Common myeloid progenitor, CD34-positive (primary cell): ENCODE results near the gene CUEDC1.

Experiments
- CTCF ChIA-PET: fragments of 350-600 bp; sonication (Branson Sonifier 250); formaldehyde crosslinking; loops from one replicate; lab custom pipeline; 2021; ENCODE audit warnings: antibody characterized with exemption; lab: Charles Lee
- POLR2A ChIA-PET: fragments of 350-600 bp; sonication (Branson Sonifier 250); formaldehyde crosslinking; loops from one replicate; lab custom pipeline; 2021; ENCODE audit warnings: antibody characterized with exemption; lab: Charles Lee
- DNase-seq, 3 donors: peaks; one replicate each; pipeline versions ENCODE4 v3.0.0 to v3.0.0-alpha.2; 2013
- H3K27ac ChIP-seq, 2 experiments: 1 replicate in 1 of 2; 2 replicates in 1 of 2; pipeline ENCODE4 v1.7.0; 2013; ENCODE audit warnings: inconsistent platforms in 2 of 2, low read length in 2 of 2, mild to moderate bottlenecking in 2 of 2, low read depth in 1 of 2, moderate library complexity in 1 of 2; ENCODE audit not compliant: severe bottlenecking in 2 of 2, insufficient read depth in 1 of 2, poor library complexity in 1 of 2
- H3K27me3 ChIP-seq, 5 experiments: replicated peaks in 2 of 5; 1 replicate in 3 of 5; 2 replicates in 2 of 5; pipeline versions ENCODE4 v1.6.1 to v1.7.0; 2013; ENCODE audit warnings: low read length in 4 of 5, mild to moderate bottlenecking in 2 of 5, moderate library complexity in 2 of 5, inconsistent platforms in 1 of 5; ENCODE audit not compliant: insufficient read depth in 5 of 5, control insufficient read depth in 4 of 5
- H3K36me3 ChIP-seq, 4 experiments: 1 replicate in 2 of 4; 2 replicates in 2 of 4; pipeline versions ENCODE4 v1.6.1 to v1.7.0; 2013; ENCODE audit warnings: low read length in 3 of 4, control low read depth in 1 of 4, mild to moderate bottlenecking in 1 of 4; ENCODE audit not compliant: control insufficient read depth in 4 of 4, insufficient read depth in 4 of 4
- H3K4me1 ChIP-seq, 4 experiments: 1 replicate in 3 of 4; 2 replicates in 1 of 4; pipeline versions ENCODE4 v1.6.1 to v1.7.1; 2013; ENCODE audit warnings: low read length in 3 of 4, mild to moderate bottlenecking in 3 of 4, control low read depth in 1 of 4, inconsistent platforms in 1 of 4, moderate library complexity in 1 of 4; ENCODE audit not compliant: control insufficient read depth in 4 of 4, insufficient read depth in 4 of 4; ENCODE audit errors: control extremely low read depth in 1 of 4
- H3K4me3 ChIP-seq, 7 experiments: 1 replicate in 4 of 7; 2 replicates in 3 of 7; pipeline versions ENCODE4 v1.5.1 to v1.7.0; 2013; ENCODE audit warnings: mild to moderate bottlenecking in 7 of 7, low read length in 6 of 7, moderate library complexity in 6 of 7, inconsistent platforms in 2 of 7, low read depth in 2 of 7, control low read depth in 1 of 7; ENCODE audit not compliant: insufficient read depth in 4 of 7, control insufficient read depth in 1 of 7; ENCODE audit errors: extremely low read depth in 1 of 7
- H3K9me3 ChIP-seq, 5 experiments: 1 replicate in 4 of 5; 2 replicates in 1 of 5; pipeline versions ENCODE4 v1.6.1 to v1.7.1; 2013; ENCODE audit warnings: low read length in 4 of 5, mild to moderate bottlenecking in 2 of 5, inconsistent platforms in 1 of 5, low read depth in 1 of 5, moderate library complexity in 1 of 5; ENCODE audit not compliant: control insufficient read depth in 4 of 5, insufficient read depth in 2 of 5; ENCODE audit errors: control extremely low read depth in 1 of 5
- WGBS: methylation state at CpG from one replicate; pipeline ENCODE4 v1.1.5; 2013; ENCODE audit not compliant: insufficient coverage; 5-methylcytosine and 5-hydroxymethylcytosine counted together

CUEDC1 gene

DNA sequence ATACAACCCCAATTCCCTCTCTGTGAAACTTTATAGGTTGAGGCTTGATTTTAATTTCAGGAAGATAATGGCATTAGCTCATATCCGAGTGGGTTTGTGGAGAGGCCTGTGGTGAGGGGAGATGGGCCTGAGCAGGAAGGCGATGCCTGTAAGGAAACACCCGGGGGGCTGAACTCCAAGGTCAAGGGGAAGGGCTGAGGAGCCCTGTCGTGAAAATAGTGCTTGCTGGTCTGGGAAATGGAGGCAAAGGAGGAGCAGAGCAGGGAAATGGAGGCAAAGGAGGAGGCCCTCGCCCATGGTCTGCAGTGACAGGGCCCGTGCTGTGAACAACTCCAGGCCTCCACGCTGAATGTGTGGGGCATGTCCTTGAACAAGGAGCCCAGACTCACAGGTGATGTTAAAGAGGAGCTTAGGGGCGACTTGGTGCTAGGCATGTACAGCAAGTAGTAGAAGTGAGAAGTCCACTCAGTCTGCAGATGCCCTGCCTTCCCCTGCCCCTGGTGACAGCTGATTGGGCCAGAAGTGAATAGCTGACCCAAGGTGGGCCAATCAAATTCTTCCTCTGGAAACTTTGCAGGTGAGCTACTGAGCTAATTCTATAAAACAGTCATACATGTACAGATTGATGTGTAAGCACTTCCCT lies 143.5 kb downstream of the CUEDC1 start:
- H3K4me1 ChIP-seq: peaks cover 0 to 31% (median 18%) of the 10 kb centered on the region in 4 experiments
- peaks cover 0 to 11% (median 2%) of the 10 kb centered on the region in 5 experiments for H3K27me3 ChIP-seq
- peak overlapping the region in 1 of 2 experiments; percentile 6 for H3K27ac ChIP-seq
- peak in 2 of 3 donors; percentile 29 to 64 for DNase-seq
- no peaks in the 10 kb centered on the region for H3K36me3 ChIP-seq
- no peaks in the 10 kb centered on the region for H3K9me3 ChIP-seq
- 9% methylated on average over 8 of the region's 8 CpGs for WGBS
- ChIA-PET CTCF (interaction anchor here (0.9 to 8.9 kb wide), 4 partner anchors 8 to 96 kb away, joined by 3 to 49 read pairs (median 4); no protein-coding TSS in a partner anchor), POLR2A (interaction anchor here (0.7 to 1.0 kb wide), 2 partner anchors 22 to 196 kb away, joined by 3 to 4 read pairs; partner anchors contain the start of gene SRSF1)
- peak overlapping the region in 2 of 7 experiments; percentile 43 to 59 for H3K4me3 ChIP-seq
